ENCODE data around the gene OR5AP2.
A peak's percentile ranks its signal among the peaks of the same experiment; 100 is the strongest.
"Not testable (repeated sequence)": the region's sequence is repeated elsewhere in the genome, so short reads cannot be mapped to it uniquely, and the experiment has no call there.

The OR5AP2 gene

DNA sequence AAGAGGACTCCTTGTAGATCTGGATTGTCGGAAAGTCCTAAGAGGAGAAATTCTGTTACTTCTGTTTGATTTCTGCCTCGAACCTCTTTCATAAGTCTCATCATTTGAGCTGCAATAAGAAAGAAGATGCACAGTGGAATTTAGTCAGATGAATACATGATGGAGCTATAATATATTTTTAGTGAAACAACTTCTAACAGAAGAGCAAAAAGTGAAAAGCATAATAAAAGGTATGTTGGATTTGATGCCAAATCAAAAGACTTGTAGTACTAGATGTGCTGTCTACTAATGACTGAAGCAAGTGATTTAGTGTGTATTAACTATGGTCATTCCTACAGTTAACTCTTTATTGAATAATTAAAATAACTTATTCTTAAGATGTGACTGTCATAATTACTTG lies at the start of gene OR5AP2:
Gene OR5AP2 (minus strand): TSS at position 101 of the 400 bp plus-strand sequence. CDS start 0 bp downstream, at position 101.
- no peak for DNase-seq (ENCODE audit: low spot score)

DNA sequence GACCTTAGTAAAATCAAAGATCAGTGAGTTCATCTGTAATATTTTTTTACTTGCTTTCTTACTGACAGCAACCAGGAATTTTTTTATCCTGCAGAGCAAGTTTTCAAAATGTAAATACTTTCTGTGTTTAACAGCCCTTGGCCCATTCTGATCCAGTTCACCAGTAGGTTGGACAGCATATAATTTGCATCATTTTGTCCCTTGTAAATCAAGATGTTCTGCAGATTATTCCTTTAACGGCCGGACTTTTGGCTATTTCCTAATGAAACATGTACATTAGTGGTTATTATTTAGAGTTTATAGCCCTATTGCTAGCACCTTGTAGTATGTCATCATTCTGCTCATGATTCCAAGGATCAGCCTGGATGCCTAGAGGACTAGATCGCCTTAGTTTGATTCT lies 48.9 kb upstream of the OR5AP2 start:
- DNase-seq (ENCODE audit: low spot score) = not testable (repeated sequence)

DNA sequence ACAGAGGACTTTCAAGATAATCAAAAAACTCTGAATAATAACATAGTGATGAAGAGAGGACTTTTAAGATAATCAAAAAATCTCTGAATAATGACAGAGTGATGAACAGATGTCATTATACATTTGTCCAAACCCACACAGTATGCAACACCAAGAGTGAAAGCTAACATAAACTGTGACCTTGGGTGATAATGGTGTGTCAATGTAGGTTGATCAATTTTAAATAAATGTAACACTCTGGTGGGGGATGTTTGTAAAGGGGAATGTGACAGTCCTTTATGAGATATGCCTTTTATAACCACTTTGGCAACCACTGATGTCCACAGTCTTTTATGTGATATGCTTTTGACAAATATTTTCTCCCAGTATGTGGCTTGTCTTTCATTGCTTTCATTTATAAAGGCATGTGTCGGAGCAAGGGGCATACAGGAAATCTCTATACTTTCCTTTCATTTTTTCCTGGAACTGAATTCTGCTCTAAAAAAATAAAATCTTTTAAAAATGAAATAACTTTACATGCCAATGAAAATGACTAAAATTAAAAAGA lies 46.4 kb upstream of the OR5AP2 start:
- DNase-seq (ENCODE audit: low spot score) = no peak

DNA sequence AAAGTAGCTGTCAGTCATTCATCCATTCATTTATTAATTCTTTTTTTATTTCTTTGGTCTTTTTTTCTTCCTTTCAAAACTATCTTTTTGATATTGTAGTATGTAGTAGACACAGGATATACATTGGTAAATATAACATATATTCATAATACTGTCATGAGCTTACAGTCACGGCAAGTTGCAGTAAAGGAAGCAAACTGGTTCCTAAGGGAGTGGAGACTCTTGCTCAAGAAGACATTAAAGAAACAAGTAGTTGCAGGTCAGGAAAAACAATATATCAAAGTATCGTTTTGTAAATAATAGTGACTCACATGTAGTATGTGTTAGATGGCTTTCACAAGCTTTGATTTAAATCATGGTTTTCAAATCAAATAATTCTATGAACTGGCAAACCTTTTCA lies 28.7 kb upstream of the OR5AP2 start:
- no peak for DNase-seq (ENCODE audit: low spot score)

DNA sequence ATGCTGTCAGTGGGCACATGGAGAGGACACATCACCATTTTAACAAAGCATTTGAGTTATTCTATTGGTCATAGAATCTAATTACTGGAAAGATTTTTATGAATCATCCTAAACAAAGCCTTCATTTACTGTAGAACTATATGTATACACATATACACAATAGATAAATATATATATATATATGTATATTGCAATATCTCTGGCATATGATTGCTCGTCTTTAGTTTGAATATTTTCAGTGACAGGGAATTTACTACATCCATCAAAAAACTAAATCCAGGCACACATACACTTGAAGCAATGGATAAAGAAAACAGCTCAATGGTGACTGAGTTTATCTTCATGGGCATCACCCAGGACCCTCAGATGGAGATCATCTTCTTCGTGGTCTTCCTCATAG lies 21.1 kb upstream of the OR5AP2 start, which contains the start of gene OR5AR1:
Gene OR5AR1 (plus strand): TSS at position 301 of the 400 bp plus-strand sequence. CDS start 0 bp downstream, at position 301.
- no peak for DNase-seq (ENCODE audit: low spot score)

DNA sequence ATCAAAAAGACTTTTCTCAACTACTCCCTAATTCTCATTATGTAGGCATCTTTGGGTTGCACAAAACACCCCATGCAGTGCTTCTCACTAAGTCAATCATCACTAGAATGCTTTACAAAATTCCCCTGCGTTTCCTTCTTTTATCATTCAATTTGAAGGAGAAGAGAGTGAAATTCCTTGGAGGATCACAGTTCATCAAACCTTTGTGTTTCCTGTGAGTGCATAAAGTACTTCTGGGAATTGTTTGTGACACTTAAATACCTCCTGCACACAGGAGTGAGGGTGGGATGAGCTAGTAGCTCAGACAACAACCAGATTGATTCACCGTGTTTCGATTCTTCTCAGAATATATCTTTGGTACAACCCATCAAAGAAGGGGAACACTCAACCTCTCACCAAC lies 17.5 kb upstream of the OR5AP2 start:
- DNase-seq (ENCODE audit: low spot score) = no peak

DNA sequence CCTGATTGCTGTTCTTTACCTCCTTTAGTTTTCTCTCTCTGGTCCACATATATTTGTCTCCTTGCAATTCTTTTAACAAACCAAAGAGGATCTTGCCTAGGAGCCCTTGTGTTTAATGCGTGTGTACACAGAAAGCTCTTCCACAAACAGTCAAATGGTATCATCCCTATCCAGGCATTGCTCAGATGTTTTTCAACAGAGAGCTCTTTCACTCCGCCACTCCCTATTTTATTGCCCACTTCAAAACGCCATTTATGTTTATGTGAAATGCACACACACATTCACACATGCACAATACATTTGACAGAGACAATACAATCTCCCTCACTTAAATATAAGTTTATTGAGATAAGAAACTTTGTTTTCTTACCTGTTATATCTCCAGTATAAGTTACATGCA lies 4.7 kb downstream of the OR5AP2 start:
- DNase-seq (ENCODE audit: low spot score) = no peak

DNA sequence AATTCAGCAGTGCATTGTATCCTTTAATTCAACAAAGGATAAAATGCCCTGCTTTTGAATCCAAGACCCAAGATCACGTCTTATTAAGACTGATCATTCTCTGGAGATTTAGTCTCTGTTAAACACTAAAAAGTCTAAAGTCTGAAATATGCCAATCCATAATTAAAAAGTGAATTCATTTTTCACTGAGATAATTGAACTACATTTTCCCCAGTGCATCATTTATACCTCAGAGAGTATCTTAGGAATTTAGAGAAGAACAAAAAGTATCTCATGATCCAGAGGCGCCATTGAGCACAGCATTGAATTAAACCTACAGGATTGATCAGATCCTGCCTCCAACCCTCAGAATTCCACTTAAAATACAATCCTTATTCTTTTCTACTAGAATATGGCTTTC lies 5.4 kb downstream of the OR5AP2 start:
- DNase-seq (ENCODE audit: low spot score) = no peak

DNA sequence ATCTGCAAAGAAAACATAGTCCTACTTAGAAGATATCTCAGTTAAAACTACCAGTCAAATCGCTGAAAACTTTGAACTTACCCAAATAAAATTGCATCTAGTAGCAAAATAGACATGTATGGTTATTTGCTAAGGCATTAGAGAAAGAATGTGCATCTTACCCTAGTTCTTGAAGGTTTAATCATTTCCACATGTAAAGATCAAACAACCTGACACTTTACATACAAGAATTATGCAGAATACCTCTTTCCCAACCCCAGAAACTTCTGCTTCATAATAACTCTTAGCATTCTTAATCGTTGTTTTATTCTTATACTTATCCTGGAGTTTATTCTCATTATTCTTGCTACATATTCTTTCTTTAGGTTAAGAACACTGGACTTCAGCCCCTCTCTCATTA lies 9.9 kb downstream of the OR5AP2 start:
- no peak for DNase-seq (ENCODE audit: low spot score)

DNA sequence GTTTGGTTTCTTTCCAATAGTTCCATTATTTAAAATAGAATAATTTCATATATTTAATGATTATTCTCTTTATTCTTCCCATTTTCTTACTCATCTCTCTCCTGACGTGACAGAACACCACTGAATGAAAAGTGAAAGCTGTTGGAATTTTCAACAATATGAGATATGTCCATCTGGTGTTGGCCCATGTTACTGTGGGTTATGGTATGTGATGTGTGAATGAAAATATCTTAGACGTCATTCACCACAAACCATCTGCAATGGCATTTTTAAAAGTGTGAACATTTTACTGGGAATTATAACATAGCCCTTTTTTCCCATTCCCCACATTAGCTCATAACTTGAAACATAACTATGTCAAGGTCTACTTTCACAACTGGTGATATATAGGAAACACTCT lies 16.3 kb downstream of the OR5AP2 start:
- no peak for DNase-seq (ENCODE audit: low spot score)

DNA sequence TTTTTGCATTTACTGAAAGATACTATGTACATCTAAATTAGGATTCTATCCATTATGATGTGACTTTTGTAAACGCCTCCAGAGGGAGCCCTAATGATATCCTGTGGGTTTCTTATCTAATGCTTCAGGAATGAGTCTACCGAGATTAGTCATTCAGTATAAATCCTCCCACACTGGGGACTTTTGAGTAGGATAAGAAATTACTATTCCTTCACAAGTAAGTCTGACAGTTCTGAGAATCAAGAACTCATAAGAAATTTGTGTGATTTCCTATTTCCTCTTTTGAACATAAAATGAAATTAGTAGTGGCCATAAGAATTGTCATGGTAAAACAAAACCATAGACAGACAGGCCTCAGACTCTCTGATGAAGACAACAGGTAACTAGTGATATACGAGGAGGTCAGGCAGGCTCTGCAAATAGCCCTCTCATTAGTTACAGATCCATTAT lies 17.6 kb downstream of the OR5AP2 start:
- peak; percentile 27 for DNase-seq (ENCODE audit: low spot score)

DNA sequence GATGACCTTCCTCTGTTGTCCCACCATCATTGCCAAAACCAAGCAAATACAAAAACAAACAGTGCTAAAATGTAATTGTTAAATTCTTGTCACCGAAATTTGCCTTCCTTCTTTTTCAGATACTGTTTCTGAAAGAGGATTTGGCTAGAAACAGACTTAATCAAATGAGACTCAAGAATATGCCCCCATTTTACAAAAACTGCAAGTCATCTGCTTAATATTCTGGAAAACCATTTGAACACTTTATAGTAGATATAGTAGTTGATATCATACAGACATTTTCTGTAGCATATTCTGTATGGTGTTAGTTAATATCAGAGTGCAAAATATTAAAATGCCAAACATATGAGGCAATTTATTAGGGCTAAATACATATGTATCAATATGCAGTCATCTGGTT lies 31.1 kb downstream of the OR5AP2 start:
- DNase-seq (ENCODE audit: low spot score) = no peak

DNA sequence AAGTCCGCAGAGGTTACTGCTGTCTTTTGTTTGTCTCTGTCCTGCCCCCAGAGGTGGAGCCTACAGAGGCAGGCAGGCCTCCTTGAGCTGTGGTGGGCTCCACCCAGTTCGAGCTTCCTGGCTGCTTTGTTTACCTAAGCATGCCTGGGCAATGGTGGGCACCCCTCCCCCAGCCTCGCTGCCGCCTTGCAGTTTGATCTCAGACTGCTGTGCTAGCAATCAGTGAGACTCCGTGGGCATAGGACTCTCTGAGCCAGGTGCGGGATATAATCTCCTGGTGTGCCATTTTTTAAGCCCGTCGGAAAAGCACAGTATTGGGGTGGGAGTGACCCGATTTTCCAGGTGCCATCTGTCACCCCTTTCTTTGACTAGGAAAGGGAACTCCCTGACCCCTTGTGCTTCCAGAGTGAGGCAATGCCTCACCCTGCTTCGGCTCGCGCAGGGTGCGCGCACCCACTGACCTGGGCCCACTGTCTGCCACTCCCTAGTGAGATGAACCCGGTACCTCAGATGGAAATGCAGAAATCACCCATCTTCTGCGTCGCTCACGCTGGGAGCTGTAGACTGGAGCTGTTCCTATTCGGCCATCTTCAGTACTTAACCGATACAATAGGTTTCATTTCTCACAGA lies 50.0 kb downstream of the OR5AP2 start:
- not testable (repeated sequence) for DNase-seq (ENCODE audit: low spot score)

Data from HuH-7 (cell line).